Liver (tissue), 9 donors: ENCODE results near the gene MED27. TPM values are rescaled to one million over a fixed set of nuclear protein-coding genes. Genes with fewer than 3 reads are reported as not detected.

Experiments used
- DNase-seq: peaks from one replicate; pipeline ENCODE4 v3.0.0-alpha.2; 2017; ENCODE audit warnings: low spot score
- H3K27ac ChIP-seq, 2 donors: one replicate each; pipeline ENCODE4 v1.7.0; 2013; ENCODE audit warnings: inconsistent platforms in 2 of 2, low read length in 2 of 2, control low read depth in 1 of 2, low read depth in 1 of 2, mild to moderate bottlenecking in 1 of 2
- H3K27me3 ChIP-seq, 4 donors: one replicate each; pipeline versions ENCODE4 v1.6.1 to v1.7.0; 2013; ENCODE audit warnings: low read length in 3 of 4, inconsistent platforms in 1 of 4, mild to moderate bottlenecking in 1 of 4, moderate library complexity in 1 of 4; ENCODE audit not compliant: control insufficient read depth in 4 of 4, insufficient read depth in 4 of 4
- H3K36me3 ChIP-seq, 4 donors: one replicate each; pipeline versions ENCODE4 v1.6.1 to v1.7.0; 2013; ENCODE audit warnings: low read length in 3 of 4, mild to moderate bottlenecking in 3 of 4, low read depth in 1 of 4, moderate library complexity in 1 of 4; ENCODE audit not compliant: control insufficient read depth in 4 of 4, insufficient read depth in 3 of 4
- H3K4me1 ChIP-seq, 4 donors: one replicate each; pipeline versions ENCODE4 v1.6.1 to v1.7.0; 2013; ENCODE audit warnings: low read length in 3 of 4, mild to moderate bottlenecking in 3 of 4, moderate library complexity in 1 of 4; ENCODE audit not compliant: control insufficient read depth in 4 of 4, insufficient read depth in 4 of 4
- H3K4me3 ChIP-seq, 3 donors: one replicate each; pipeline versions ENCODE4 v1.6.1 to v1.7.0; 2013; ENCODE audit warnings: low read length in 3 of 3, control low read depth in 1 of 3, low read depth in 1 of 3, mild to moderate bottlenecking in 1 of 3
- H3K9ac ChIP-seq, 2 donors: one replicate each; pipeline ENCODE4 v1.7.0; 2013; ENCODE audit warnings: low read length in 2 of 2, mild to moderate bottlenecking in 2 of 2, moderate library complexity in 2 of 2, control low read depth in 1 of 2, low read depth in 1 of 2
- H3K9me3 ChIP-seq, 4 donors: one replicate each; pipeline versions ENCODE4 v1.6.1 to v1.7.0; 2013; ENCODE audit warnings: low read length in 3 of 4; ENCODE audit not compliant: control insufficient read depth in 4 of 4
- EGR1 ChIP-seq, 2 donors: IDR thresholded peaks; 2 replicates each; pipeline ENCODE4 v1.6.1; 2016 to 2018; ENCODE audit warnings: antibody characterized with exemption in 2 of 2, low read depth in 2 of 2
- FOXA1 ChIP-seq: IDR thresholded peaks from 2 replicates; pipeline ENCODE4 v1.6.1; 2016; ENCODE audit warnings: antibody characterized with exemption
- HNF4A ChIP-seq, 2 donors: conservative IDR thresholded peaks; 2 replicates each; pipeline ENCODE4 v1.6.1; 2016; ENCODE audit warnings: antibody characterized with exemption in 2 of 2, mild to moderate bottlenecking in 2 of 2
- HNF4G ChIP-seq: IDR thresholded peaks from 2 replicates; pipeline ENCODE4 v1.6.1; 2016; ENCODE audit warnings: antibody characterized with exemption
- JUND ChIP-seq, 2 donors: IDR thresholded peaks; 2 replicates each; pipeline ENCODE4 v1.6.1; 2016; ENCODE audit warnings: antibody characterized with exemption in 2 of 2
- NR2F2 ChIP-seq: IDR thresholded peaks from 2 replicates; pipeline ENCODE4 v1.6.1; 2016; ENCODE audit warnings: antibody characterized with exemption
- RAD21 ChIP-seq, 2 donors: IDR thresholded peaks; 2 replicates each; pipeline ENCODE4 v1.6.1; 2016; ENCODE audit warnings: antibody characterized with exemption in 2 of 2, mild to moderate bottlenecking in 2 of 2
- RXRA ChIP-seq, 2 donors: IDR thresholded peaks; 2 replicates each; pipeline ENCODE4 v1.6.1; 2017 to 2018; ENCODE audit warnings: antibody characterized with exemption in 2 of 2, mild to moderate bottlenecking in 1 of 2
- SP1 ChIP-seq: IDR thresholded peaks from 2 replicates; pipeline ENCODE4 v1.6.1; 2018; ENCODE audit warnings: antibody characterized with exemption, mild to moderate bottlenecking
- TAF1 ChIP-seq: conservative IDR thresholded peaks from 2 replicates; pipeline ENCODE4 v1.6.1; 2016; ENCODE audit warnings: antibody characterized with exemption, mild to moderate bottlenecking
- YY1 ChIP-seq: IDR thresholded peaks from 2 replicates; pipeline ENCODE4 v1.6.1; 2016; ENCODE audit warnings: antibody characterized with exemption, mild to moderate bottlenecking
- WGBS: extraction: QIAGEN DNeasy Blood & Tissue Kit; methylation state at CpG from one replicate; pipeline ENCODE4 v1.1.7; 2013; 5-methylcytosine and 5-hydroxymethylcytosine counted together
- polyA plus RNA-seq, 2 donors: library from polyadenylated mRNA; stranded (reverse) in 1 of 2; unstranded in 1 of 2; fragments of 200-250 nt in 1 of 2; fragments of >200 nt in 1 of 2; fragmentation: Nextera tagmentation in 1 of 2; extraction: Ambion mirVana in 1 of 2; gene quantifications; one replicate each; pipeline versions ENCODE4 v1.2.1 to v1.2.3, GENCODE V29; 2013 to 2015
- total RNA-seq, 2 donors: library from RNA; depleted of rRNA; stranded (reverse); fragments of >200 nt; gene quantifications; one replicate each; pipeline ENCODE4 v1.2.3, GENCODE V29; 2014
- TF ChIP-seq, protein P1 (sequence below): fragments of 150-350 bp; IDR thresholded peaks from 2 replicates; pipeline ENCODE4 v1.5.1; 2017; ENCODE audit warnings: improper control_type of control experiment, low read depth, low read length; ENCODE audit not compliant: missing input control
- TF ChIP-seq, protein P2 (sequence below): IDR thresholded peaks from 2 replicates; pipeline ENCODE4 v1.6.1; 2016; ENCODE audit warnings: antibody characterized with exemption
- TF ChIP-seq, protein P3 (sequence below): IDR thresholded peaks from 2 replicates; pipeline ENCODE4 v1.6.1; 2016; ENCODE audit warnings: antibody characterized with exemption, mild to moderate bottlenecking
- donor health status: healthy.
- donor health status: healthy.
- donor health status: healthy.
- donor health status: healthy.
- donor health status: healthy.

MED27 gene
- total and polyA plus RNA-seq, 4 donors, result 4.6 to 7.9 (median 5.5) TPM

DNA sequence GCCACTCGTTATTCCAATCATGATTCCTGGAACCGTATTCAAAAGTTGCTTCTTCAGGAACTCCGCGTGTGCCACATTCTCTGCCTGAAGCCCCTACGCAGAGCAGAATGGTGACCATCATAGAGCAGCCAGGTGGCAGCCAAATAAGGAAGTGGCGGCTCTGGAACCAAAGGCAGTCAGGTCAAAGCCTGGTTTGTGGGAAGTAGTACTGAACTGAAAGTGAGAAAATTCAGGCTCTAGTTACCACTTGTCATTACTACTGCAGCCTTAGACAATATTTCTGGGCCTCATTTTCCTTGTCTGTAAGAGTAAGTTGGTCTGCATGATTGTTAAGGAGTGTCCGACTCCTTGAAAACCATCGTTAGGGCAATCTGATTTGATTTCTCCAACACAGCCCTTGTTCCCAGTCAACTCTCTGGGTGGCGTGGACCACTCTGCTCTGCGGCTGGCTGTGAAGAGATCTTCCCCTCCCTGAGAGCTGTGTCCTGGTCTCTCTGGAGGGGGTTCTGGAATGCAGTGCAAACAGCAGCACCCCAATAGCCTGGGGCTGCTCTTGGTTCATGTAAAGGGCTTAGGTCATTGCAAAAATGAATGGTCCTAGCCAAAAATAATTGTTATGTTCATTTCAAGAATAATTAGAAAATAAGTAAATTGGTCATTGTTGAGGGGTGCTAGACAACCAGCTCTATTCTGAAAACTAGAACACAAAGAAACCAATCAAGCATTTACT, 102.4 kb downstream of the MED27 start:
- Histone ChIP-seq H3K27me3 (no peaks in the 10 kb centered on the region), H3K4me1 (peaks cover 0 to 5% (median 0%) of the 10 kb centered on the region in 4 donors), H3K27ac (no peak overlapping the region), H3K4me3 (no peak overlapping the region), H3K36me3 (no peaks in the 10 kb centered on the region), H3K9me3 (no peaks in the 10 kb centered on the region), H3K9ac (no peak overlapping the region)
- WGBS, result 89% methylated on average over 10 of the region's 10 CpGs
- no peak for DNase-seq
- no peak for TF ChIP-seq HNF4A (conservative IDR thresholded peaks at IDR 0.05)
- no peak for TF ChIP-seq HNF4G
- TF ChIP-seq SP1, result no peak
- TF ChIP-seq, protein P1, sequence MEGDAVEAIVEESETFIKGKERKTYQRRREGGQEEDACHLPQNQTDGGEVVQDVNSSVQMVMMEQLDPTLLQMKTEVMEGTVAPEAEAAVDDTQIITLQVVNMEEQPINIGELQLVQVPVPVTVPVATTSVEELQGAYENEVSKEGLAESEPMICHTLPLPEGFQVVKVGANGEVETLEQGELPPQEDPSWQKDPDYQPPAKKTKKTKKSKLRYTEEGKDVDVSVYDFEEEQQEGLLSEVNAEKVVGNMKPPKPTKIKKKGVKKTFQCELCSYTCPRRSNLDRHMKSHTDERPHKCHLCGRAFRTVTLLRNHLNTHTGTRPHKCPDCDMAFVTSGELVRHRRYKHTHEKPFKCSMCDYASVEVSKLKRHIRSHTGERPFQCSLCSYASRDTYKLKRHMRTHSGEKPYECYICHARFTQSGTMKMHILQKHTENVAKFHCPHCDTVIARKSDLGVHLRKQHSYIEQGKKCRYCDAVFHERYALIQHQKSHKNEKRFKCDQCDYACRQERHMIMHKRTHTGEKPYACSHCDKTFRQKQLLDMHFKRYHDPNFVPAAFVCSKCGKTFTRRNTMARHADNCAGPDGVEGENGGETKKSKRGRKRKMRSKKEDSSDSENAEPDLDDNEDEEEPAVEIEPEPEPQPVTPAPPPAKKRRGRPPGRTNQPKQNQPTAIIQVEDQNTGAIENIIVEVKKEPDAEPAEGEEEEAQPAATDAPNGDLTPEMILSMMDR, result no peak

DNA sequence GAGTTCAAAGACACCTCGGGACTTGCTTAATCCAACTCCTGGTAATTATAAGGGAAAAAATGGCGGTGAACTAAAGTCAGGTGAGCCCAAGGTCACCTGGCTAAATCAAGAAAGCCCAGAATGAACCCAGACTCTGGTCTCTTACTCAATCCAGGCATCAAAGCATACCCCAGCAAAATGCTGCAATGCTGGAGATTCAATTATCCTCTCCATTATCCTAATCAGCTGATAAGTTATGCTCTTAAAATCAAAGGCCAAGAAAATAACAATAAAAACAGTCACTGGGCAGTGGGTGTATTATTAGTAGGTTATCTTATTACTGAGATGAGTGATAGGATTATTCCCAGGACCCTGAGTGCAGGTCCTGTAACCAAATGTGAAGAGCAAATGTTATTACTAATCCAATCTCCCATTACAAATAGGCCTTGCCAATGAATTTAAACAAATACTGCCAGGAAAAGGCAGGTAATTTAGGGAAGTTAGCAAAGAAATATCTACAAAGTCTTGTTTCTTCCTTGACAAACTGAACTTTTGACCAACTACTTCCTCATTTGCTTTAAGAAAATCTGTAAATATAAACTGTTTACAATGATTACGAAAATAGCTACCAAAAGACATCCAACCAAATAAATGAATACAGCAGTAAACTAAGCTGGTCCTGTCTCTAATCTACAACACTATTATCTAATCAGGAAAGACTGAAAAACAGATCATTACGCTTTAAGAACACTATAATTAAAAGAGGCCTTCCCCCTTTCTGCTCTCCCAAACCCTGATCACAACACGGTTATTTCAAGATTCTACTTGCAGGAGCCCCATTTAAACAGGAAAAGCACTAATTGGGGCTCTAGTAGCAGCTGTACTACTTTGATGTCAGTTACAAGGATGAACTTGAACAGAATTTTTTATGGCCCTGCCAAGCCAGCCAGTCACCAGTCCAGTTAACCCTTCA, 103.2 kb downstream of the MED27 start:
- H3K9ac ChIP-seq, result no peak overlapping the region
- no peak overlapping the region for H3K27ac ChIP-seq
- H3K9me3 ChIP-seq, result no peaks in the 10 kb centered on the region
- WGBS, result 84% methylated on average over 5 of the region's 5 CpGs
- no peaks in the 10 kb centered on the region for H3K27me3 ChIP-seq
- no peak for DNase-seq
- no peak for TF ChIP-seq HNF4G
- TF ChIP-seq FOXA1, result no peak
- no peak for TF ChIP-seq YY1
- TF ChIP-seq, protein P1, result no peak
- TF ChIP-seq TAF1, result no peak
- TF ChIP-seq RXRA (IDR thresholded peaks at IDR 0.05), result no peak
- TF ChIP-seq, protein P2, sequence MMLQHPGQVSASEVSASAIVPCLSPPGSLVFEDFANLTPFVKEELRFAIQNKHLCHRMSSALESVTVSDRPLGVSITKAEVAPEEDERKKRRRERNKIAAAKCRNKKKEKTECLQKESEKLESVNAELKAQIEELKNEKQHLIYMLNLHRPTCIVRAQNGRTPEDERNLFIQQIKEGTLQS, result no peak
- TF ChIP-seq EGR1 (IDR thresholded peaks at IDR 0.05; ENCODE audit: low read depth in 2 of 2), result no peak
- no peaks in the 10 kb centered on the region for H3K36me3 ChIP-seq
- H3K4me3 ChIP-seq, result no peak overlapping the region
- peaks cover 0 to 5% (median 0%) of the 10 kb centered on the region in 4 donors for H3K4me1 ChIP-seq

DNA sequence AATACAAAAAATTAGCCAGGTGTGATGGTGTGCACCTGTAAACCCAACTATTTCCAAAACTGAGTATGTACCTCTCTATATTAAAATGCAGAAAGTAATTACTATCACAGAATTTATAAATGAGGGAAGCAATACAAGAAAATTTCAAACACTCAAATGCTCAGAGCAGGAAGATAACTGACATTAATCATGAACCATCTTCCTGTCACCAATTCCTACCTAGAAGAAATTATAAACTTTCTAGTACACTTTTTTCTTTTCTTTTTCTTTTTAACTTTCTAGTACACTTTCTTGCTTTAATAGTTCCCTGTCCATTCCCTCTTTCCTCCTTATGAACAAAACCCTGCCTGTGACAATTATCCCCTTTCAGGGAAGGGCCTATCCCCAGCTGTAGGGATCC, 106.8 kb downstream of the MED27 start:
- Histone ChIP-seq H3K36me3 (no peaks in the 10 kb centered on the region), H3K27me3 (no peaks in the 10 kb centered on the region), H3K4me3 (no peak overlapping the region), H3K9ac (no peak overlapping the region), H3K4me1 (peaks cover 0 to 5% (median 0%) of the 10 kb centered on the region in 4 donors), H3K27ac (no peak overlapping the region), H3K9me3 (no peaks in the 10 kb centered on the region)
- no peak for DNase-seq
- TF ChIP-seq NR2F2, result no peak
- no peak for TF ChIP-seq RAD21 (IDR thresholded peaks at IDR 0.05)
- no peak for TF ChIP-seq YY1
- no peak for TF ChIP-seq JUND (IDR thresholded peaks at IDR 0.05)
- TF ChIP-seq, protein P3, sequence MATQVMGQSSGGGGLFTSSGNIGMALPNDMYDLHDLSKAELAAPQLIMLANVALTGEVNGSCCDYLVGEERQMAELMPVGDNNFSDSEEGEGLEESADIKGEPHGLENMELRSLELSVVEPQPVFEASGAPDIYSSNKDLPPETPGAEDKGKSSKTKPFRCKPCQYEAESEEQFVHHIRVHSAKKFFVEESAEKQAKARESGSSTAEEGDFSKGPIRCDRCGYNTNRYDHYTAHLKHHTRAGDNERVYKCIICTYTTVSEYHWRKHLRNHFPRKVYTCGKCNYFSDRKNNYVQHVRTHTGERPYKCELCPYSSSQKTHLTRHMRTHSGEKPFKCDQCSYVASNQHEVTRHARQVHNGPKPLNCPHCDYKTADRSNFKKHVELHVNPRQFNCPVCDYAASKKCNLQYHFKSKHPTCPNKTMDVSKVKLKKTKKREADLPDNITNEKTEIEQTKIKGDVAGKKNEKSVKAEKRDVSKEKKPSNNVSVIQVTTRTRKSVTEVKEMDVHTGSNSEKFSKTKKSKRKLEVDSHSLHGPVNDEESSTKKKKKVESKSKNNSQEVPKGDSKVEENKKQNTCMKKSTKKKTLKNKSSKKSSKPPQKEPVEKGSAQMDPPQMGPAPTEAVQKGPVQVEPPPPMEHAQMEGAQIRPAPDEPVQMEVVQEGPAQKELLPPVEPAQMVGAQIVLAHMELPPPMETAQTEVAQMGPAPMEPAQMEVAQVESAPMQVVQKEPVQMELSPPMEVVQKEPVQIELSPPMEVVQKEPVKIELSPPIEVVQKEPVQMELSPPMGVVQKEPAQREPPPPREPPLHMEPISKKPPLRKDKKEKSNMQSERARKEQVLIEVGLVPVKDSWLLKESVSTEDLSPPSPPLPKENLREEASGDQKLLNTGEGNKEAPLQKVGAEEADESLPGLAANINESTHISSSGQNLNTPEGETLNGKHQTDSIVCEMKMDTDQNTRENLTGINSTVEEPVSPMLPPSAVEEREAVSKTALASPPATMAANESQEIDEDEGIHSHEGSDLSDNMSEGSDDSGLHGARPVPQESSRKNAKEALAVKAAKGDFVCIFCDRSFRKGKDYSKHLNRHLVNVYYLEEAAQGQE, result no peak
